Measurements from ENCODE around the gene DCXR. TPM values are rescaled to one million over a fixed set of nuclear protein-coding genes. Genes with fewer than 3 reads are reported as not detected.

Gene DCXR
- total and polyA plus RNA-seq, 10 of the 15 experiments (the other 5 are each of a cell fraction or from before 2014, with no cell fraction given): 12.3 to 139 (median 88.9) TPM

DNA sequence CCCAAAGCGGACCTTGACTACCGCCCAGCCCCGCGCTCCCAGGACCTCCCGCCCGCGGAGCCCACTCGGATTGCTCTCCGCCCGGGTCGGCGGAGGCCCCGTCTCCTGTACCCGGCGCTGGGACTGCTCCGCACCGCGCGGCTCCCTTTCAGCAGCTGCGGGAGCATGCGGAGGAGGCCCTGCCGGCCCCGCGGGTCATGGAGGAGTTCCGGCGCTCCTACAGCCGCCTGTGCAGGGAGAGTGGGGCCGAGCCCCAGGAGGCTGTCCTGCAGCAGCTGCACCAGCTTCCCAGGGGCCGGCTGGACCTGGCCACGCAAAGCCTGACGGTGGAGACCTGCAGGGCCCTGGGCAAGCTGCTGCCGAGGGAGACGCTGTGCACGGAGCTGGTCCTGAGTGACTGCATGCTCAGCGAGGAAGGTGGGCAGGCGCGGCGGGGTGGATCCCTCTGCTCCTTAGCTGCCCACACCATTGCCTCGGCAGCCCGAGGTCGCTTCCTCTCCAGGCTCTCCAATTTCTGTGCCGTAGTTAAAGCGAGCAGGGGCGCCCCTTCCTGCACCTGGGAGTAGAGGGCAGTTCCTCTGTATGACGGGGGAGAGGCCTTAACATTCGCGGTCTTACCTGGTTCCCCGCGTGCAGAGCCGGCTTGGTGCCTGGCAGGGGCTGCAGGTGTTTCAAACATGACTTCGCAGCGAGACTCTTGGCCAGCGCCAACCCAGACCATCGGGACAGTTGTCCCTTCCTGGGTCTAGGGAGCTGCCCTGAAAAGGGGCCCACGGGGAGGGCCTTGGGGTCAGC lies 13.9 kb downstream of the DCXR start (continued):
- no peak for TF ChIP-seq EGR1 (IDR thresholded peaks at IDR 0.05; ENCODE audit: borderline replicate concordance in 1 of 2, low read depth in 2 of 2, low read length in 2 of 2)
- no peak for TF ChIP-seq CEBPB (IDR thresholded peaks at IDR 0.05; ENCODE audit: borderline replicate concordance in 1 of 2, low read depth in 2 of 2, low read length in 2 of 2)
- no peak for TF ChIP-seq RAD51 (IDR thresholded peaks at IDR 0.05)
- no peak for TF ChIP-seq CHD4 (IDR thresholded peaks at IDR 0.05)
- TF ChIP-seq, protein P1, sequence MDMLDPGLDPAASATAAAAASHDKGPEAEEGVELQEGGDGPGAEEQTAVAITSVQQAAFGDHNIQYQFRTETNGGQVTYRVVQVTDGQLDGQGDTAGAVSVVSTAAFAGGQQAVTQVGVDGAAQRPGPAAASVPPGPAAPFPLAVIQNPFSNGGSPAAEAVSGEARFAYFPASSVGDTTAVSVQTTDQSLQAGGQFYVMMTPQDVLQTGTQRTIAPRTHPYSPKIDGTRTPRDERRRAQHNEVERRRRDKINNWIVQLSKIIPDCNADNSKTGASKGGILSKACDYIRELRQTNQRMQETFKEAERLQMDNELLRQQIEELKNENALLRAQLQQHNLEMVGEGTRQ (IDR thresholded peaks at IDR 0.05; ENCODE audit: borderline replicate concordance, low read depth, low read length): no peak
- TF ChIP-seq, protein P2, sequence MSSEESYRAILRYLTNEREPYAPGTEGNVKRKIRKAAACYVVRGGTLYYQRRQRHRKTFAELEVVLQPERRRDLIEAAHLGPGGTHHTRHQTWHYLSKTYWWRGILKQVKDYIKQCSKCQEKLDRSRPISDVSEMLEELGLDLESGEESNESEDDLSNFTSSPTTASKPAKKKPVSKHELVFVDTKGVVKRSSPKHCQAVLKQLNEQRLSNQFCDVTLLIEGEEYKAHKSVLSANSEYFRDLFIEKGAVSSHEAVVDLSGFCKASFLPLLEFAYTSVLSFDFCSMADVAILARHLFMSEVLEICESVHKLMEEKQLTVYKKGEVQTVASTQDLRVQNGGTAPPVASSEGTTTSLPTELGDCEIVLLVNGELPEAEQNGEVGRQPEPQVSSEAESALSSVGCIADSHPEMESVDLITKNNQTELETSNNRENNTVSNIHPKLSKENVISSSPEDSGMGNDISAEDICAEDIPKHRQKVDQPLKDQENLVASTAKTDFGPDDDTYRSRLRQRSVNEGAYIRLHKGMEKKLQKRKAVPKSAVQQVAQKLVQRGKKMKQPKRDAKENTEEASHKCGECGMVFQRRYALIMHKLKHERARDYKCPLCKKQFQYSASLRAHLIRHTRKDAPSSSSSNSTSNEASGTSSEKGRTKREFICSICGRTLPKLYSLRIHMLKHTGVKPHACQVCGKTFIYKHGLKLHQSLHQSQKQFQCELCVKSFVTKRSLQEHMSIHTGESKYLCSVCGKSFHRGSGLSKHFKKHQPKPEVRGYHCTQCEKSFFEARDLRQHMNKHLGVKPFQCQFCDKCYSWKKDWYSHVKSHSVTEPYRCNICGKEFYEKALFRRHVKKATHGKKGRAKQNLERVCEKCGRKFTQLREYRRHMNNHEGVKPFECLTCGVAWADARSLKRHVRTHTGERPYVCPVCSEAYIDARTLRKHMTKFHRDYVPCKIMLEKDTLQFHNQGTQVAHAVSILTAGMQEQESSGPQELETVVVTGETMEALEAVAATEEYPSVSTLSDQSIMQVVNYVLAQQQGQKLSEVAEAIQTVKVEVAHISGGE (CRISPR knock-in tag; IDR thresholded peaks at IDR 0.05): no peak
- peak; percentile 18 for TF ChIP-seq MEF2B (IDR thresholded peaks at IDR 0.05; ENCODE audit: partially characterized antibody, poor library complexity, severe bottlenecking)
- TF ChIP-seq STAT3 (IDR thresholded peaks at IDR 0.05; ENCODE audit: low read depth, low read length): no peak
- TF ChIP-seq, protein P3, sequence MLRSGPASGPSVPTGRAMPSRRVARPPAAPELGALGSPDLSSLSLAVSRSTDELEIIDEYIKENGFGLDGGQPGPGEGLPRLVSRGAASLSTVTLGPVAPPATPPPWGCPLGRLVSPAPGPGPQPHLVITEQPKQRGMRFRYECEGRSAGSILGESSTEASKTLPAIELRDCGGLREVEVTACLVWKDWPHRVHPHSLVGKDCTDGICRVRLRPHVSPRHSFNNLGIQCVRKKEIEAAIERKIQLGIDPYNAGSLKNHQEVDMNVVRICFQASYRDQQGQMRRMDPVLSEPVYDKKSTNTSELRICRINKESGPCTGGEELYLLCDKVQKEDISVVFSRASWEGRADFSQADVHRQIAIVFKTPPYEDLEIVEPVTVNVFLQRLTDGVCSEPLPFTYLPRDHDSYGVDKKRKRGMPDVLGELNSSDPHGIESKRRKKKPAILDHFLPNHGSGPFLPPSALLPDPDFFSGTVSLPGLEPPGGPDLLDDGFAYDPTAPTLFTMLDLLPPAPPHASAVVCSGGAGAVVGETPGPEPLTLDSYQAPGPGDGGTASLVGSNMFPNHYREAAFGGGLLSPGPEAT (IDR thresholded peaks at IDR 0.05; ENCODE audit: low read depth): no peak
- TF ChIP-seq, protein P4, sequence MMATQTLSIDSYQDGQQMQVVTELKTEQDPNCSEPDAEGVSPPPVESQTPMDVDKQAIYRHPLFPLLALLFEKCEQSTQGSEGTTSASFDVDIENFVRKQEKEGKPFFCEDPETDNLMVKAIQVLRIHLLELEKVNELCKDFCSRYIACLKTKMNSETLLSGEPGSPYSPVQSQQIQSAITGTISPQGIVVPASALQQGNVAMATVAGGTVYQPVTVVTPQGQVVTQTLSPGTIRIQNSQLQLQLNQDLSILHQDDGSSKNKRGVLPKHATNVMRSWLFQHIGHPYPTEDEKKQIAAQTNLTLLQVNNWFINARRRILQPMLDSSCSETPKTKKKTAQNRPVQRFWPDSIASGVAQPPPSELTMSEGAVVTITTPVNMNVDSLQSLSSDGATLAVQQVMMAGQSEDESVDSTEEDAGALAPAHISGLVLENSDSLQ (IDR thresholded peaks at IDR 0.05): peak; percentile 40; the same call in 1 of the 2 replicates
- TF ChIP-seq WRNIP1 (IDR thresholded peaks at IDR 0.05; ENCODE audit: borderline replicate concordance, low read depth, low read length): no peak
- TF ChIP-seq HCFC1 (IDR thresholded peaks at IDR 0.05; ENCODE audit: low read length): no peak
- no peak for TF ChIP-seq BMI1 (IDR thresholded peaks at IDR 0.05; ENCODE audit: borderline replicate concordance)
- no peak for TF ChIP-seq RB1 (IDR thresholded peaks at IDR 0.05; ENCODE audit: borderline replicate concordance)
- TF ChIP-seq SUZ12 (IDR thresholded peaks at IDR 0.05; ENCODE audit: unreplicated experiment): no peak
- TF ChIP-seq, protein P5, sequence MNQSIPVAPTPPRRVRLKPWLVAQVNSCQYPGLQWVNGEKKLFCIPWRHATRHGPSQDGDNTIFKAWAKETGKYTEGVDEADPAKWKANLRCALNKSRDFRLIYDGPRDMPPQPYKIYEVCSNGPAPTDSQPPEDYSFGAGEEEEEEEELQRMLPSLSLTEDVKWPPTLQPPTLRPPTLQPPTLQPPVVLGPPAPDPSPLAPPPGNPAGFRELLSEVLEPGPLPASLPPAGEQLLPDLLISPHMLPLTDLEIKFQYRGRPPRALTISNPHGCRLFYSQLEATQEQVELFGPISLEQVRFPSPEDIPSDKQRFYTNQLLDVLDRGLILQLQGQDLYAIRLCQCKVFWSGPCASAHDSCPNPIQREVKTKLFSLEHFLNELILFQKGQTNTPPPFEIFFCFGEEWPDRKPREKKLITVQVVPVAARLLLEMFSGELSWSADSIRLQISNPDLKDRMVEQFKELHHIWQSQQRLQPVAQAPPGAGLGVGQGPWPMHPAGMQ (IDR thresholded peaks at IDR 0.05; ENCODE audit: borderline replicate concordance): no peak
- no peak for TF ChIP-seq CBFB (IDR thresholded peaks at IDR 0.05; ENCODE audit: low read depth)
- TF ChIP-seq GATAD2B (conservative IDR thresholded peaks at IDR 0.05; ENCODE audit: low read depth): peak; percentile 55; the same call in 1 of the 2 replicates
- TF ChIP-seq POLR2AphosphoS2 (IDR thresholded peaks at IDR 0.05; ENCODE audit: low read depth, low read length): no peak
- TF ChIP-seq ZNF384 (IDR thresholded peaks at IDR 0.05; ENCODE audit: borderline replicate concordance, low read depth, low read length): no peak
- TF ChIP-seq STAT1 (conservative IDR thresholded peaks at IDR 0.05): no peak
